Activated T-helper 1 cell treated with anti-CD3 and anti-CD28 coated beads, Interleukin-2, amount 50 U/mL, for 16 hours (primary cell): ENCODE results near the gene KCNH8.

Source experiments
- DNase-seq, 2 donors: peaks; one replicate each; pipeline ENCODE4 v3.0.0-alpha.2; 2020; ENCODE audit warnings: low read depth in 1 of 2, low spot score in 1 of 2

KCNH8 gene

DNA sequence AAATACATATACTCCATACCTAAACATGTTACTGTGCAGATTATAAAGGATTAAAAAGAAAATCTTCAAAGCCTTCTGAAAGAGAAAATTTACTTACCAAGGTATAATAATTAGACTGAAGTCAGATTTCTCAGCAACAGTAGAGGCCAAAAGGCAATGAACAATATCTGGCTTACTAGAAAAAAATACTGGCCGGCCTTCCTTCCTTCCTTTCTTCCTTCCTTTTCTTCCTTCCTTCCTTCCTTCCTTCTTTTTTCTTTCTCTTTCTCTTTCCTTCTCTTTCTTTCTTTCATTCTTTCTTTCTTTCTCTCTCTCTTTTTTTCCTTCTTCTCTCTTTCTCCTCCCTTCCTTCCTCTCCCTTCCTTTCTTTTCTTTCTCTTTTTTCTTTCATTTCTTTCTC lies 209.6 kb downstream of the KCNH8 start:
- no peak for DNase-seq

GRCh38 chr3:19363071-19363470 lies 214.8 kb downstream of the KCNH8 start:
- DNase-seq: no peak

- no peak for DNase-seq
Measured at GRCh38 chr3:19364148-19364547, 215.8 kb downstream of the KCNH8 start.

GRCh38 chr3:19365471-19365870 lies 217.2 kb downstream of the KCNH8 start:
- no peak for DNase-seq

GRCh38 chr3:19384868-19385267 lies 236.6 kb downstream of the KCNH8 start:
- DNase-seq: no peak

DNA sequence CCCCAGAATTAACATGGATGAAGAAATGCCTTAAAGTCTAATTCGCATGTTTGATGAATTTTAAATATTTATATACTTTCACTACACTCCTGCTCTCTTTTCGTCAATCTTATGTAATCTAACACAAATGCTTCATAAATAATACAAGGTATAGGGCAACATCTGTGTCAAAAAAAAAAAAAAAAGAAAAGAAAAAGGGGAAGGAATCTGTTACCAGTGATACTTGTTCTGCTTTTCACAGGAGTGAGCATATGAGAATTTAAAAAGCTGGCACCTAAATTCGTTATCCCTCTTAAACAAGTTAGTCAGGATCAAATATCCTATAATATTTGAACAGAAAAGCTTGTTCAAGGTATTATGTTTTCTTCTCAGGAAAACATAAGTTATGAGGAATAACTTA lies 243.8 kb downstream of the KCNH8 start:
- no peak for DNase-seq

DNA sequence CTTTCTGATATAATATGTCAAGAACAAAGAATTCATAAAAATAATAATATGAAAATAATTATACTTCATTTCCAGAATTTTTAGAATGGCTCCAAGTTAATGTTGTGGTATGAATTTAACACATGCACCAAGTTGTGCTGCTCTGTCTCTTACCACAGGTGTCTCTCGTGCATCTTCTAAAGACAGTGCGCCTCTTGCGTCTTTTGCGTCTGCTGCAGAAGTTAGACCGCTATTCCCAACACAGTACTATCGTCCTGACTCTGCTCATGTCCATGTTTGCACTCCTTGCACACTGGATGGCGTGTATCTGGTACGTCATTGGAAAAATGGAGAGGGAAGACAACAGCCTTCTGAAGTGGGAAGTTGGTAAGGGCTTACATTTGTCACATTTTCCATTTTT lies 246.6 kb downstream of the KCNH8 start:
- no peak for DNase-seq

GRCh38 chr3:19396726-19397125 lies 248.4 kb downstream of the KCNH8 start:
- DNase-seq: no peak

- no peak for DNase-seq
Measured at GRCh38 chr3:19399356-19399755, 251.0 kb downstream of the KCNH8 start.

DNA sequence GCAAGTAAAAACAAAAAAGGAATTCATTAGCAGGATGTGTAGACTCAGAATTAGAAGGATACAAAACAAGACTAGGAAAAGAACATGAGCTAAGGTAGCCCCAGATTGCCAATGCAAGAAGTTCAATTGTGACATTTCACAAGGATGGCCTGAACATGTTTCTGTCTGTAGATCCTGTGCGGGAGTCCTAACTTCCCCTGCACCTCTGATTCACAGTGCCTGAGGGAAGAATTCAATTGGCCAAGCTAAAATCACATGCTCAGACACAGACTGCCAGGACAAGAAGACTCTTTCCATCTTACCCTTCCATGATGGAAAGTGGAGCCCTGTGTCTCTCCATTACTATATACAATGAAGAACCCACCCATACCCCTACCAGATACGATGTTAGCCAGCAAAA lies 251.5 kb downstream of the KCNH8 start:
- DNase-seq: no peak

- DNase-seq: no peak
Measured at GRCh38 chr3:19420159-19420558, 271.8 kb downstream of the KCNH8 start.

GRCh38 chr3:19425825-19426224 lies 277.5 kb downstream of the KCNH8 start:
- no peak for DNase-seq

- DNase-seq: no peak
Measured at GRCh38 chr3:19427422-19428149, 279.3 kb downstream of the KCNH8 start.

GRCh38 chr3:19428729-19429128 lies 280.4 kb downstream of the KCNH8 start:
- no peak for DNase-seq

- DNase-seq: no peak
Measured at GRCh38 chr3:19432669-19433068, 284.4 kb downstream of the KCNH8 start.

DNA sequence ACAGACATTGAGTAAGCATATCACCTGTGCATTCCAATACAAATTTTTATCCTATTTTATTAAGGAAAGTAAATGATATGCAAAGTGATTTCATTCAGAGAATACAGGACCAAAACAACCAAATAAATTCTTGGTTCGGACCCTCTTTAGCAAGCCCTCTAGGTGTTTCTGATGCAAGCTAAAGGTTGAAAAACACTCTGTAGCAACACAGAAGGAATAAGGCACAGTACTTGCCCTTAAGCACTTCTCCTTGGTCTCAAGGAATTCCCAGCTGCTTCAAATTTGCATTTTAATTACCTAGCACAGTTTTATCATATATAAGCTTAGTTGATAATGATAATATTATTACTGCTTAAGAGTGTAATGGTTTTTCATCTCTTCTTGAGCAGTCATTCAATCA lies 288.4 kb downstream of the KCNH8 start:
- no peak for DNase-seq

DNA sequence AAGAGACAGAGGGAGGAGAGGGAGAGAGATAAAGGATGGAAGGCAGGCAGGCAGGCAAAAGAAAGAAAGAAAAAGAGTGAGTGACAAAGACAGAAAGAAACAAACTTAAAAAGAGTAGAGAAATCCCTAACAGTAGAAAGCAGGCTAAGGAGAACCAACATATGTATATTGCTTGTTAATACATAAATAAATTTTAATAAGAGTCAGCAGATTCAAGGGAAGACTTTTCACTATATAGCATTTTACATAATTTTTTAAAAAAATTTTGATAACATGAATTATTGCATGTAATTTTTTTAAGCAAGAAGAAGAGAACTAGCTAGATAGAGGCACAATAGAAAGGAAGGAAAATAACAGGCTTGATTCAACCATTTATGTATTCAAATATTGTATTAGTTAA lies 291.6 kb downstream of the KCNH8 start:
- DNase-seq: no peak

DNA sequence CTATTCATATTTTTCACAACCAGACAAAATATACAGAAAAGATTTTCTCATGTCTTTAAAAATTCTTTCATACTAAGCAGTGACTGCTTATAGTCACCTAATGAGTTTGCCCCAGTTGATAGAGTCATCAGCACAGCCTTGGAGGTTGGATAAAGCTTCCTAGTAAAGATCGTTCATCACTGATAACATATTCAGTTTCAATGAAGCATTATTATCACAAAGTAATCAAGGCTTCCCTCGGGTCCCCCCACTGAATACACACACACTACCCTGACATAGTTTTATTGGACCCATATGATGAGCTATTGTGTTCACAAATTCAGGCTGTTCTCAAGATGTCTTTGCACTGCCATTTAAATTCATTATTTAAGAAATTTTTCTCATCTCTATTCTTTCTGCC lies 297.8 kb downstream of the KCNH8 start:
- no peak for DNase-seq

DNA sequence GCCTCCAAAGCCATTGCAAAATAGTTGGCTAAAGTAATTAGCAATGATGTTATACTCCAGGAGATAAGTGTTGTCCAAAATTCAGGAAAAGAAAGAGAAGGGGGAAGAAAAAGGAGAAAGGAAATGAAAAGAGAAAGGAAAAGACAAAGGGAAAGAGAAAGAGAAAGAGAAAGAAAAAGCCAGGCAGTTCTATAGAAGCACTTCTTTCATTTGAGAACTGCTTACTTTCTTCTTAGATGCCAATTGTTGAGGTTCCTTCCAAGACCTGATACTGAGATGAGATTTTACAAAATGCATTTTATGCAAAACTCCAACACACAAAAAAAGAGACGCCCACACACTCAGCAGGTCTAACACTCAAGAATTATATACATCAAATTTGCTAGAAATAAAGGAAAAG lies 298.4 kb downstream of the KCNH8 start:
- DNase-seq: no peak

DNA sequence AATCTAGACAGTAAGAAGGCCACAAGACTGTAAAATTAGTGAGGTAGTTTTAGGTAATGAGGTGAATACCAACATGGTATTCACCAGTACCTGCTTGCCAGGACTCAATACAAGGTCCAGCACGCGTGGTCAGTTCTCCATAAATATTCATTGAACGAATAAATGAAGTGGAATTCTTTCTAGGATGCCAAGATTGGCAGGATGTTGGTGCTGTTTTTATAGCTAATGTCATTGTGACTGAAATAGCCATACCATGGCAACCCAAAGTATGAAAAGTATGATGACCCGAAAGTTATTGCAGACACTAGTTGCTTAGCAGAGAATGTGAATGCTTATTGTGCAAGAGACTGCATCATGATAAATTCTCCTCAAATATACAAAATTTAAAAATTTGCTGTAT lies 307.2 kb downstream of the KCNH8 start:
- no peak for DNase-seq

DNA sequence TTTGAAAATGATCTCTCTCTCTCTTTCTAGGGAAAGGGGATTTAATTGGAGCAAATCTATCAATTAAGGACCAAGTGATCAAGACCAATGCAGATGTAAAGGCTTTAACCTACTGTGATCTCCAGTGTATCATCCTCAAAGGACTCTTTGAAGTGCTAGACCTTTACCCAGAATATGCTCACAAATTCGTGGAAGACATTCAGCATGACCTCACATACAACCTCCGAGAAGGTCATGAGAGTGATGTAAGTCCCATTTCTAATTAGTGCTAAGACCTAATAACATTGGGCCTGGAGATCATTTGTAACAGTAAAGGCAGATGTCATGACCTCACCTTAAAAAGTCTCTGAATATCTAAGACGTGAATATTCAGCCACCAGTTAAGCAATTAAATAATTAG lies 308.4 kb downstream of the KCNH8 start:
- no peak for DNase-seq

DNA sequence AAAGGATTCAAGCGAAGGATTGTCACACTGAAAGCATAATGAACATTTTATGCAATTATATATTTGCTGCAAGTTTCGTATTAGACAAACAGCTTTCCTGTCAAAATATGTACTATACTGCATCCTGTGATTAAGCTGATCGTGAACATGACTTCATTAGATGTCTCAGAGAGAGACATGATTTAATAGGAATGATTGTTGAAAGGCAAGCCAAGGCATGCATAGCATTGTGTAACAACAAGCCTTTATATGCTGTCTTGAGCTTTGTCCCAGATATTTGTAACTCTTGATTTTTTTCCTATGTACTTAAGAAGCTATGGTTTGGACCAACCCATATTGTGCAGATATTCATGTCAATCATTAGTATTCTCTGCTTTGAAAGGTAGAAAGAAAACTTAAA lies 309.1 kb downstream of the KCNH8 start:
- no peak for DNase-seq

- no peak for DNase-seq
Measured at GRCh38 chr3:19467761-19468160, 319.5 kb downstream of the KCNH8 start.

DNA sequence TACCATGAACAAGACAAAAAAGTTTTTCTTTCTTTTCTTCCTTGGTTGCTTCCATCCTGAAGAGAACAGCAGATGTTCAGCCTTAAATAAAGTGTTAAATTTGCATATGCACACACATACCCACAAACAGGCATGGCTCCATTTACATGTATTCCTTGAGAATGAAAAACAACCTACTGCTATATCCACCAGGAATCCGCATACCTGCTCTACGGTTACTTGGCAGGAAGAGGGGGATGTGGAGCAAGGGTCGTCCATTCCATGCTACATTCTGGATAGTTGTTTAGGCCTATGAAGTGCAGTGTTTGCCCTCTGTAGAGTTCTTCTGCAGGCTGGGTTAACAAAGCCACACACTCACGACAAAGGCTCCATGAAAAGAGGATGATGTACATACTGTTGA lies 322.8 kb downstream of the KCNH8 start:
- DNase-seq: no peak
